Testis (tissue), 3 donors: ENCODE data around the gene CHN2. TPM values are rescaled to one million over a fixed set of nuclear protein-coding genes. Genes with fewer than 3 reads are reported as not detected.

Experiments
- DNase-seq: peaks from one replicate; pipeline ENCODE4 v3.0.0-alpha.2; 2019
- H3K27ac ChIP-seq, 2 donors: fragments of 200-600 bp; sonication (generic); one replicate each; pipeline ENCODE4 v1.5.1; 2019
- H3K27me3 ChIP-seq: fragments of 200-600 bp; sonication (generic); one replicate; pipeline ENCODE4 v1.5.1; 2019
- H3K36me3 ChIP-seq: fragments of 200-600 bp; sonication (generic); one replicate; pipeline ENCODE4 v1.5.1; 2017; ENCODE audit warnings: low read depth; ENCODE audit errors: missing control alignments
- H3K4me1 ChIP-seq: fragments of 200-600 bp; sonication (generic); one replicate; pipeline ENCODE4 v1.5.1; 2019
- H3K4me3 ChIP-seq, 2 donors: fragments of 200-600 bp; sonication (generic); one replicate each; pipeline ENCODE4 v1.5.1; 2017 to 2019
- H3K9me3 ChIP-seq: fragments of 200-600 bp; sonication (generic); one replicate; pipeline ENCODE4 v1.5.1; 2017
- POLR2A ChIP-seq: fragments of 450-650 bp; IDR thresholded peaks from one replicate; pipeline ENCODE4 v1.6.1; 2017; ENCODE audit warnings: antibody characterized with exemption, mild to moderate bottlenecking, moderate library complexity
- WGBS, 2 donors: methylation state at CpG; one replicate each; pipeline ENCODE4 v1.1.5; 2018; 5-methylcytosine and 5-hydroxymethylcytosine counted together
- intact Hi-C: fragments of 100-400 bp; cut with DNase I; formaldehyde crosslinking; loops from one replicate; pipeline ENCODE4 v1.15.1; 2023; ENCODE audit warnings: low total_unique reads
- polyA plus RNA-seq: library from polyadenylated mRNA; stranded (reverse); fragments of 350-450 nt; fragmentation: Illumina TruSeq; extraction: RNeasy Lipid Tissue Mini Kit (QIAGEN cat#74804); gene quantifications from one replicate; pipeline ENCODE4 v1.2.3, GENCODE V29; 2014; ENCODE audit warnings: low read depth, low replicate concordance; ENCODE audit not compliant: insufficient read depth
- total RNA-seq, 2 donors: library from RNA; depleted of rRNA; stranded (reverse); fragments of >200 nt; gene quantifications; one replicate each; pipeline ENCODE4 v1.2.3, GENCODE V29; 2016
- TF ChIP-seq, protein P1 (sequence below), 3 experiments: fragments of 450-650 bp in 2 of 3; fragments of 200-600 bp in 1 of 3; sonication (generic) in 1 of 3; IDR thresholded peaks; one replicate each; pipeline ENCODE4 v1.5.1; 2016 to 2019; ENCODE audit warnings: antibody characterized with exemption in 3 of 3, mild to moderate bottlenecking in 2 of 3, moderate library complexity in 1 of 3

The CHN2 gene
- total and polyA plus RNA-seq, 3 donors from 2014 or later: 8.6 to 27.4 (median 15.1) TPM

DNA sequence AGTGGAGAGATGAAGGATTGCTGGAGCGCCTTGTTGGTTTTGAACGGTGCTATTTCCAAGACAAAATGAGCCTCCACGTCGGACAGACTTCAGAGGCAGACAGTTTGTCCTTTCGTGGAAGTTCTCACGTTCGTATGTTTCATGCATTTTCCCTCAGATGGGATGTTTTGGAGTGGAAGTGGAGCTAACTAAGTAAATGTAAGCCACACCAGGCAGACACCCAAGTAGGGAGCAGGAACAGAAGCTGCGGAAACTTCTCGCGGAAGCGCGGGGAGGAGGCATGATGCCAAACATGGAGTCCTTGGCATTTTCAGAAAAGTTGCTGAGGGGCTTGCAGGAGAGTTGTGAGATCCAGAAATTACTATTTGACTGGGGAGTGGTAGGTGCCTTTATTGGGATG, 223.5 kb downstream of the CHN2 start:
- WGBS, 2 donors: 69 to 76% methylated on average over 12 of the region's 12 CpGs
- intact Hi-C loops: no loop called here
- DNase-seq: no peak
- H3K4me1 ChIP-seq: peaks cover 8% of the 10 kb centered on the region
- no peaks in the 10 kb centered on the region for H3K27me3 ChIP-seq
- no peak overlapping the region for H3K27ac ChIP-seq
- H3K36me3 ChIP-seq: no peaks in the 10 kb centered on the region
- H3K4me3 ChIP-seq: no peak overlapping the region
- H3K9me3 ChIP-seq: no peaks in the 10 kb centered on the region
- no peak for TF ChIP-seq POLR2A
- TF ChIP-seq, protein P1, sequence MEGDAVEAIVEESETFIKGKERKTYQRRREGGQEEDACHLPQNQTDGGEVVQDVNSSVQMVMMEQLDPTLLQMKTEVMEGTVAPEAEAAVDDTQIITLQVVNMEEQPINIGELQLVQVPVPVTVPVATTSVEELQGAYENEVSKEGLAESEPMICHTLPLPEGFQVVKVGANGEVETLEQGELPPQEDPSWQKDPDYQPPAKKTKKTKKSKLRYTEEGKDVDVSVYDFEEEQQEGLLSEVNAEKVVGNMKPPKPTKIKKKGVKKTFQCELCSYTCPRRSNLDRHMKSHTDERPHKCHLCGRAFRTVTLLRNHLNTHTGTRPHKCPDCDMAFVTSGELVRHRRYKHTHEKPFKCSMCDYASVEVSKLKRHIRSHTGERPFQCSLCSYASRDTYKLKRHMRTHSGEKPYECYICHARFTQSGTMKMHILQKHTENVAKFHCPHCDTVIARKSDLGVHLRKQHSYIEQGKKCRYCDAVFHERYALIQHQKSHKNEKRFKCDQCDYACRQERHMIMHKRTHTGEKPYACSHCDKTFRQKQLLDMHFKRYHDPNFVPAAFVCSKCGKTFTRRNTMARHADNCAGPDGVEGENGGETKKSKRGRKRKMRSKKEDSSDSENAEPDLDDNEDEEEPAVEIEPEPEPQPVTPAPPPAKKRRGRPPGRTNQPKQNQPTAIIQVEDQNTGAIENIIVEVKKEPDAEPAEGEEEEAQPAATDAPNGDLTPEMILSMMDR (IDR thresholded peaks at IDR 0.05): no peak

DNA sequence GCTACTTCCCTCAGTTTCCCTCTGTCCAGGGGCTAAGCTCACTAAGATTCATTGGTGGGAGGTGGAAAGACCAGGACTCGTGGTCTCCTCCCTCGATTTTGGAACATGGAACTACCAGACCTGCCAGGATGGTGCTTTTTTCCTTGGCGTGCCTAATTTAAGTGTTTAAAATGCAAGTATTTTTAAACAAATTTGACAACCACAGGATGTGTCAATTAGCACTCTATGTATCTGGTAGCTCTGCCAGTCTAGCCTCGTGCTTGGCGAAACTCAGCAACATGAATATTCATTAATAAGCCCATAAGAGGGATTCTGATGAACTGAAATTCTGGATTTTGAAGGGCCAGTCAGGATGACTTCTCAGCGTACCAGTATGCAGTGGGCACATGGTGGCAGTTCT, 224.1 kb downstream of the CHN2 start:
- WGBS, 2 donors: 75 to 87% methylated on average over 6 of the region's 6 CpGs
- no peaks in the 10 kb centered on the region for H3K36me3 ChIP-seq
- no peak for TF ChIP-seq POLR2A
- TF ChIP-seq, protein P1 (IDR thresholded peaks at IDR 0.05): no peak
- DNase-seq: no peak
- intact Hi-C loops: no loop called here
- H3K4me3 ChIP-seq: no peak overlapping the region
- no peak overlapping the region for H3K27ac ChIP-seq
- H3K27me3 ChIP-seq: no peaks in the 10 kb centered on the region
- H3K9me3 ChIP-seq: no peaks in the 10 kb centered on the region
- peaks cover 2% of the 10 kb centered on the region for H3K4me1 ChIP-seq

DNA sequence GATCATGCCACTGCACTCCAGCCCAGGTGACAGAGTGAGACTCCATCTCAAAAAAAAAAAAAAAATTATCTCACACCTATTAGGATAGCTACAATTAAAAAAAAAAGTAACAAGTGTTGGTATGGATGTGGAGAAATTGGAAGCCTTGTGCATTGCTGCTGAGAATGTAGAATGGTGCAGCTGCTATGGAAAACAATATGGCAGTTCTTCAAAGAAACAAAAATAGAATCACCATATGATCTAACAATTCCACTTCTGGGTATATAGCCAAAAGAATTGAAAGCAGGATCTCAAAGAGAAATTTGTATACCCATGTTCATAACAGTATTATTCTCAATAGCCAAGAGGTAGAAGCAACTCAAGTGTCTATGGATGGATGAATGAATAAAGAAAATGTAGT, 225.4 kb downstream of the CHN2 start:
- H3K9me3 ChIP-seq: no peaks in the 10 kb centered on the region
- no peak overlapping the region for H3K27ac ChIP-seq
- H3K4me1 ChIP-seq: no peaks in the 10 kb centered on the region
- no peak for DNase-seq
- intact Hi-C loops: no loop called here
- no peaks in the 10 kb centered on the region for H3K27me3 ChIP-seq
- H3K36me3 ChIP-seq: no peaks in the 10 kb centered on the region
- H3K4me3 ChIP-seq: no peak overlapping the region
- no peak for TF ChIP-seq POLR2A
- TF ChIP-seq, protein P1 (IDR thresholded peaks at IDR 0.05): no peak

DNA sequence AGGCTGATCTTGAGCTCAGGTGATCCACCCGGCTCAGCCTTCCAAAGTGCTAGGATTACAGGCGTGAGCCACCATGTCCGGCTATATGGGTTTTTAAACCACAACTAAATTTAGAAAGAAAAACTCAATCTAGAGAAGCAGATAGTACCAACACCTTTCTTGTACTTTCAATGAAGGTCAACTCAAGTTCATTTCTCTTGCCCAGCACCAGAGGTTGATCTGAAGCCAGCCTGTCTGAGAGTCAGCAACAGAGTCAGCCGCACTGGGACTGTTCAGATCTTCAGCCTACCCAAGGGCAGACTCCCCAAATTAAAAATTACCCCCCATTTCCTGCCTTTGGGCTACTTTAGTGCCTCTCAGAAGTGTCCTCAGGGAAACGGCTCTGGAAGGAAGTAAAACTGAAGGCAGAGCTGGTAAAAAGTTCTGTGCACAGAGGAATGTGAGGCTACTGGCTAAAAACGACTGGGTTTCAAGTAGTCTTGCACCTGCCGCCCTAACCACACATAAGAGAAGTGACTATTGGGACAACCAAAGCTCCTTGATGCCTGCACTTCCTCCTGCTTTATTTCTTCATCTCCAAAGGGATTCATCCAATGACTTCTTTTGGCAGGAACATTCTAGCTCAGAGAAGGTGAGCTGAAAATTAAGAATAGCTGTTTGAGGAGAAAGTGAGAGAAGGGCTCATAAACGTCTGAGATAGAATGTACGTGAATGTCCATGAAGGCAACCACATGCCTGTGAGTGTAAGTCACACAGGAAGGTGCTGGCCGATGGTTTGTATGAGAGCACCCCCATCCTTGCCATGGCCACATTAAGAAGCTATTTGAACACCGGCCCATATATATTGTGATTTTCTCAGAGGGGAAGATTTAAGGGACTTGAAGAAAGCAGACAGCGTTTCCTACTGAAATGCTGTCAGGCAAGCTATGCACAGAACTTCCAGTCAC, 226.7 kb downstream of the CHN2 start:
- no peak for DNase-seq
- H3K27ac ChIP-seq: no peak overlapping the region
- no peaks in the 10 kb centered on the region for H3K9me3 ChIP-seq
- H3K4me1 ChIP-seq: no peaks in the 10 kb centered on the region
- no peaks in the 10 kb centered on the region for H3K36me3 ChIP-seq
- TF ChIP-seq, protein P1 (IDR thresholded peaks at IDR 0.05): no peak
- no peak for TF ChIP-seq POLR2A
- intact Hi-C loops: no loop called here
- no peak overlapping the region for H3K4me3 ChIP-seq
- H3K27me3 ChIP-seq: no peaks in the 10 kb centered on the region
- 88 to 92% methylated on average over 12 of the region's 12 CpGs for WGBS, 2 donors

DNA sequence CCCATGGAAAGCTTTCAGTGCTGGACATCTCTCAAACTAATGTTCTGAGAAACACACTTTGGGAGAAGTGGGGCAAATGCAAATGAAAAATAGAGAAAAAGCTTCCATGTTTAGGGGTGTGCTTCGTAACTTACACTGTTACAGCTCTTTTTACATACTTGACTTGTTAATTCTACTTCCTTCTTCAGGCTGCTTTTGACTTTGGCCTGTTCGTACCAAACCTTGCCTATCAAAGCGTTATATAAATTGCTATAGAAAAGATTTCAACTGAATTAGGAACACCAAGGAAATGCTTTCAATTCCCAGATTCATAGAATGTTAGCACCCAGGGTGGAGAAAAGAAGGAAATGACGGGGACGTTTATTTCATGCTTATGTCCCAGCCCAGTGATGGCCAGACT, 228.3 kb downstream of the CHN2 start:
- H3K4me1 ChIP-seq: no peaks in the 10 kb centered on the region
- TF ChIP-seq, protein P1 (IDR thresholded peaks at IDR 0.05): no peak
- no peak for TF ChIP-seq POLR2A
- H3K36me3 ChIP-seq: no peaks in the 10 kb centered on the region
- intact Hi-C loops: no loop called here
- H3K27ac ChIP-seq: no peak overlapping the region
- H3K9me3 ChIP-seq: no peaks in the 10 kb centered on the region
- H3K27me3 ChIP-seq: no peaks in the 10 kb centered on the region
- WGBS, 2 donors: 84 to 90% methylated on average over 5 of the region's 5 CpGs
- DNase-seq: no peak
- no peak overlapping the region for H3K4me3 ChIP-seq
